Mesenchymal stem cell (in vitro differentiated cells and primary cell): ENCODE measurements around the gene AVEN.

ENCODE experiments used
- DNase-seq: peaks from one replicate; pipeline ENCODE4 v3.0.0-alpha.2; 2013
- H2AFZ ChIP-seq: one replicate; pipeline ENCODE4 v1.6.1; 2013; ENCODE audit warnings: low read depth, mild to moderate bottlenecking, control low read depth, inconsistent platforms, low read length, moderate library complexity
- H2AK5ac ChIP-seq: 2 replicates; pipeline ENCODE4 v1.6.1; 2013; ENCODE audit warnings: low read length, moderate library complexity, mild to moderate bottlenecking, inconsistent platforms; ENCODE audit not compliant: severe bottlenecking
- H2BK120ac ChIP-seq: one replicate; pipeline ENCODE4 v1.6.1; 2013; ENCODE audit warnings: low read depth, mild to moderate bottlenecking, inconsistent platforms, low read length, moderate library complexity
- H2BK12ac ChIP-seq, 2 experiments: one replicate each; pipeline ENCODE4 v1.6.1; 2013; ENCODE audit warnings: inconsistent platforms in 2 of 2, low read length in 2 of 2, mild to moderate bottlenecking in 2 of 2, moderate library complexity in 2 of 2, control low read depth in 1 of 2
- H2BK15ac ChIP-seq: one replicate; pipeline ENCODE4 v1.6.1; 2013; ENCODE audit warnings: mild to moderate bottlenecking, low read depth, inconsistent platforms; ENCODE audit not compliant: poor library complexity, severe bottlenecking
- H2BK5ac ChIP-seq: 2 replicates; pipeline ENCODE4 v1.6.1; 2013; ENCODE audit warnings: low read depth, mild to moderate bottlenecking, low read length, control low read depth, inconsistent platforms; ENCODE audit not compliant: poor library complexity, severe bottlenecking
- H3K14ac ChIP-seq, 2 experiments: one replicate each; pipeline ENCODE4 v1.6.1; 2013; ENCODE audit warnings: inconsistent platforms in 2 of 2, low read length in 2 of 2, control low read depth in 1 of 2, mild to moderate bottlenecking in 1 of 2, moderate library complexity in 1 of 2
- H3K18ac ChIP-seq, 2 experiments: one replicate each; pipeline ENCODE4 v1.6.1; 2013; ENCODE audit warnings: inconsistent platforms in 2 of 2, low read length in 2 of 2, control low read depth in 1 of 2, low read depth in 1 of 2, mild to moderate bottlenecking in 1 of 2
- H3K23ac ChIP-seq, 2 experiments: one replicate each; pipeline ENCODE4 v1.6.1; 2013; ENCODE audit warnings: inconsistent platforms in 2 of 2, low read length in 2 of 2, mild to moderate bottlenecking in 2 of 2, moderate library complexity in 2 of 2, control low read depth in 1 of 2
- H3K27ac ChIP-seq: 2 replicates; pipeline ENCODE4 v1.5.1; 2013; ENCODE audit warnings: mild to moderate bottlenecking, moderate library complexity, low read length, control low read depth, inconsistent platforms; ENCODE audit not compliant: poor library complexity, severe bottlenecking
- H3K27me3 ChIP-seq, 2 experiments: 2 replicates each; pipeline versions ENCODE4 v1.6.1 to v1.7.0; 2013; ENCODE audit warnings: low read length in 2 of 2, mild to moderate bottlenecking in 2 of 2, moderate library complexity in 2 of 2, control low read depth in 1 of 2, inconsistent platforms in 1 of 2; ENCODE audit not compliant: control insufficient read depth in 1 of 2, insufficient read depth in 1 of 2
- H3K36me3 ChIP-seq, 2 experiments: 2 replicates each; pipeline versions ENCODE4 v1.6.1 to v1.7.0; 2013; ENCODE audit warnings: low read length in 2 of 2, control low read depth in 1 of 2, inconsistent platforms in 1 of 2, low read depth in 1 of 2, mild to moderate bottlenecking in 1 of 2; ENCODE audit not compliant: insufficient read depth in 2 of 2, control insufficient read depth in 1 of 2
- H3K4ac ChIP-seq, 2 experiments: one replicate each; pipeline ENCODE4 v1.6.1; 2013; ENCODE audit warnings: inconsistent platforms in 2 of 2, low read length in 2 of 2, mild to moderate bottlenecking in 2 of 2, moderate library complexity in 2 of 2, control low read depth in 1 of 2, low read depth in 1 of 2
- H3K4me1 ChIP-seq: 2 replicates; pipeline ENCODE4 v1.6.1; 2013; ENCODE audit warnings: low read depth, low read length, control low read depth; ENCODE audit not compliant: control insufficient read depth, insufficient read depth
- H3K4me2 ChIP-seq: 2 replicates; pipeline ENCODE4 v1.6.1; 2013; ENCODE audit warnings: low read length, mild to moderate bottlenecking, inconsistent platforms; ENCODE audit not compliant: poor library complexity, severe bottlenecking
- H3K4me3 ChIP-seq, 2 experiments: 2 replicates each; pipeline versions ENCODE4 v1.5.1 to v1.7.0; 2013; ENCODE audit warnings: low read length in 2 of 2, mild to moderate bottlenecking in 2 of 2, control low read depth in 1 of 2, low read depth in 1 of 2; ENCODE audit not compliant: insufficient read depth in 1 of 2
- H3K79me1 ChIP-seq: replicated peaks from 2 replicates; pipeline ENCODE4 v1.6.1; 2013; ENCODE audit warnings: mild to moderate bottlenecking, control low read depth, low read length, inconsistent platforms; ENCODE audit not compliant: poor library complexity, severe bottlenecking
- H3K9ac ChIP-seq: 2 replicates; pipeline ENCODE4 v1.7.0; 2013; ENCODE audit warnings: mild to moderate bottlenecking, low read length, moderate library complexity
- H3K9me3 ChIP-seq: 2 replicates; pipeline ENCODE4 v1.7.0; 2013; ENCODE audit warnings: mild to moderate bottlenecking, low read length; ENCODE audit not compliant: control insufficient read depth
- H4K8ac ChIP-seq: one replicate; pipeline ENCODE4 v1.6.1; 2013; ENCODE audit warnings: inconsistent platforms, mild to moderate bottlenecking, low read length, moderate library complexity
- H4K91ac ChIP-seq: one replicate; pipeline ENCODE4 v1.6.1; 2013; ENCODE audit warnings: mild to moderate bottlenecking, low read length, inconsistent platforms
- WGBS: methylation state at CpG from one replicate; pipeline ENCODE4 v1.1.7; 2013; ENCODE audit warnings: mixed read lengths; 5-methylcytosine and 5-hydroxymethylcytosine counted together

AVEN gene

DNA sequence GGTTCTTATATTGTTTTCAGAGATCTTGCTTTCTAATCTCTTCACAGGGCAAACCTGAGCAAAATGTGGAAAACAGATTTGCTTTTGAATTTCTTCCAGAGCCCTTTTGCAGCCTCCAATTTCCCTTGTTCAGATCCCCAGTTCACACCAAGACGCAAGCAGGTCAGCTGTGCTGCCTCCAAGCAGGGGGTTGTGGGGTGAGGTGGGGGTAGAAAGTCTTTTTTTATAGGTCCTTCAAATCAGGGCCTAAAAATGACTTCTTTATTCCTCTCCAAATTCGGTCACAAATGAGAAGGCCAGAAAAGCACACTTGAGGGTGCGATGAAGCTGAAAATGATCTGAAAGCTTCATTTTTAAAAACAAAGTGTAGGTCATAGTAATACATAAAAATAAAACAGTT, 26.3 kb upstream of the AVEN start:
- no peak overlapping the region for H3K4me3 ChIP-seq
- H2AK5ac ChIP-seq = no peak overlapping the region
- no peak overlapping the region for H2BK120ac ChIP-seq
- no peak overlapping the region for H3K14ac ChIP-seq
- H3K9ac ChIP-seq = no peak overlapping the region
- no peak overlapping the region for H2BK12ac ChIP-seq
- no peak overlapping the region for H3K23ac ChIP-seq
- H3K4me1 ChIP-seq = no peaks in the 10 kb centered on the region
- H3K79me1 ChIP-seq = no peaks in the 10 kb centered on the region
- no peak overlapping the region for H2BK15ac ChIP-seq
- no peak overlapping the region for H2BK5ac ChIP-seq
- H3K4me2 ChIP-seq = no peak overlapping the region
- no peak overlapping the region for H4K8ac ChIP-seq
- H2AFZ ChIP-seq = no peak overlapping the region
- no peaks in the 10 kb centered on the region for H3K9me3 ChIP-seq
- DNase-seq = no peak
- no peak overlapping the region for H3K27ac ChIP-seq
- H3K36me3 ChIP-seq = no peaks in the 10 kb centered on the region
- H3K18ac ChIP-seq = no peak overlapping the region
- H4K91ac ChIP-seq = no peak overlapping the region
- no CpG with 5 or more reads among the region's 3 CpGs for WGBS
- no peak overlapping the region for H3K4ac ChIP-seq
- H3K27me3 ChIP-seq = no peaks in the 10 kb centered on the region

GRCh38 chr15:34064438-34064837, 25.4 kb upstream of the AVEN start:
- Histone ChIP-seq H3K18ac (no peak overlapping the region), H4K8ac (no peak overlapping the region), H3K9me3 (no peaks in the 10 kb centered on the region), H3K79me1 (no peaks in the 10 kb centered on the region), H2BK120ac (no peak overlapping the region), H2BK5ac (no peak overlapping the region), H3K27ac (no peak overlapping the region), H2AFZ (no peak overlapping the region), H3K4me2 (no peak overlapping the region), H3K36me3 (no peaks in the 10 kb centered on the region), H4K91ac (no peak overlapping the region), H3K9ac (no peak overlapping the region), H3K4me1 (no peaks in the 10 kb centered on the region), H3K4ac (no peak overlapping the region), H2BK12ac (no peak overlapping the region), H3K14ac (no peak overlapping the region), H3K4me3 (no peak overlapping the region), H2BK15ac (no peak overlapping the region), H2AK5ac (no peak overlapping the region), H3K27me3 (no peaks in the 10 kb centered on the region), H3K23ac (no peak overlapping the region)
- no CpG with 5 or more reads among the region's 1 CpG for WGBS
- DNase-seq = no peak

DNA sequence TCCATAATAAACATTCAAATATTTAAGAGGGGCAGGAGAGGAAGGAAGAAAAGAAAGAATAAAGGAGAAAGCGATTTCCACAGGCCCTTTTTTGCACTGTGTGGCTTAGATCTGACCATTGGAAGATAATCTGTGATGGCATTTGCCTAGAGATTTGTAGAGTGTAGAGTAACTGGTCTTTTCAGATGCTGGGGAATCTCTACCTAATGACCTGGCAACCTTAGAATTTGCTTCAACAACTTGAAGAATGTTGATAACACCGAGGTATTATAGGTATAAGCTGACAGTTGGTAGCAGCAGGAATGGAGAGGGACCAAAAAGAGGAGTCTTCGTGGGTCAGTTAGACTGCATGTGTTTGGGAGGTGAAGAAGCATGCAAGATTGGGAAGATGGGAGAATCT, 20.9 kb upstream of the AVEN start:
- Histone ChIP-seq H3K9me3 (no peaks in the 10 kb centered on the region), H3K23ac (no peak overlapping the region), H3K36me3 (no peaks in the 10 kb centered on the region), H3K79me1 (no peaks in the 10 kb centered on the region), H3K27me3 (no peaks in the 10 kb centered on the region), H2BK120ac (no peak overlapping the region), H3K9ac (no peak overlapping the region), H3K4me1 (peaks cover 5% of the 10 kb centered on the region), H3K4ac (no peak overlapping the region), H3K27ac (no peak overlapping the region), H4K8ac (no peak overlapping the region), H3K14ac (no peak overlapping the region), H3K4me2 (no peak overlapping the region), H3K18ac (no peak overlapping the region), H2BK12ac (no peak overlapping the region), H2BK15ac (no peak overlapping the region), H3K4me3 (no peak overlapping the region), H2AK5ac (no peak overlapping the region), H2AFZ (no peak overlapping the region), H4K91ac (no peak overlapping the region), H2BK5ac (no peak overlapping the region)
- 81% methylated on average over 3 of the region's 3 CpGs for WGBS
- DNase-seq = no peak

GRCh38 chr15:34059476-34059875, 20.5 kb upstream of the AVEN start:
- Histone ChIP-seq H3K36me3 (no peaks in the 10 kb centered on the region), H2BK120ac (no peak overlapping the region), H4K8ac (no peak overlapping the region), H3K27ac (no peak overlapping the region), H3K14ac (no peak overlapping the region), H3K27me3 (no peaks in the 10 kb centered on the region), H3K4ac (no peak overlapping the region), H2BK15ac (no peak overlapping the region), H2BK12ac (no peak overlapping the region), H3K23ac (no peak overlapping the region), H2AFZ (no peak overlapping the region), H3K18ac (no peak overlapping the region), H3K9me3 (no peaks in the 10 kb centered on the region), H2AK5ac (no peak overlapping the region), H3K79me1 (no peaks in the 10 kb centered on the region), H3K4me1 (peaks cover 5% of the 10 kb centered on the region), H3K4me3 (no peak overlapping the region), H3K9ac (no peak overlapping the region), H4K91ac (no peak overlapping the region), H2BK5ac (no peak overlapping the region), H3K4me2 (no peak overlapping the region)
- no peak for DNase-seq
- WGBS = 71% methylated on average over 2 of the region's 2 CpGs
